GM18907 (cell line): Measurements from ENCODE around the gene LHX2.

Source experiments
- ATAC-seq: cut with Tn5 transposase; IDR thresholded peaks from one replicate; pipeline ENCODE4 v1.9.1; 2021; ENCODE audit warnings: mild to moderate bottlenecking, moderate library complexity; ENCODE audit not compliant: unreplicated experiment

Gene LHX2

DNA sequence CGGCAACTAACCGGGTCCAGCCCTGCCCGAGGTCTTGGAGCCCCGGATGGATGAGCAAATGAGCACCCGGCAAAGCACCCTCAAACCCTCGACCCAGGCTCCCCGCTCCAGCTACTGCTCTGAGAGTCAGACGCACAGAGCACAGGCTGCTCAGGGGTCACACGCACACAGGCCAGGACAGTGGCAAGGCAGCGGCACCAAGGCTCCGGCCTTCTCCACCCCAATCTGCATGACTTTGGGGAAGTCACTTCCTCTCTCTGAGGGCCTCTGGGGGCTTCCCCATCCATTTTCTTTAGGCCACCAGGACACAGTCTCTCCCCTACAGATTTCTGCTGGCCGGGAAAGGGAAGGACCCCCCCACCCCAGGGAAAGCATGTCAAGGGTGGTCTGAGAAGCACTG, 18.0 kb downstream of the LHX2 start:
- ATAC-seq: no peak

DNA sequence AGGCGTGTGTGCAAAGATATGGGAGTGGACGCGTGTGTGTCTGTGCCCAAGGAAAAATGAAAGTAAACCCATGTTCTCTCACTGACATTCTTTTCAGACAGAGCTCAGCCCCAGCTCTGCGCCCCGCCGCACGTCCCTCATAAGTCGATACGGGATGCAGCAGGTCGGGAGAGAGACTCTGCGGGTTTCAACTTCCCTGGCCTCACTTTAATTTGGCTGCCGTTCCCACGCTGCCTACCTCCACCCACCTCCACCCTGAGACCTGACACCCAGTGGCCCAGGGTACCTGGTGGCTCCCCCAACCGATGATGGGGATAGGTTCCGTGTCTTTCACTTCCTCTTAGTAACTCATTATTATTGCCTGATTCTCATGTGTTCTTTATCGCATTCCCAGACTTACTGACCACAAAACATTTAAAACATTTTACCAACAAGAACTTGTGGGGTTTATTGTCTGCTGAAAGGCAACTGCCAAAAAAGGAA, 19.4 kb downstream of the LHX2 start:
- ATAC-seq: no peak

DNA sequence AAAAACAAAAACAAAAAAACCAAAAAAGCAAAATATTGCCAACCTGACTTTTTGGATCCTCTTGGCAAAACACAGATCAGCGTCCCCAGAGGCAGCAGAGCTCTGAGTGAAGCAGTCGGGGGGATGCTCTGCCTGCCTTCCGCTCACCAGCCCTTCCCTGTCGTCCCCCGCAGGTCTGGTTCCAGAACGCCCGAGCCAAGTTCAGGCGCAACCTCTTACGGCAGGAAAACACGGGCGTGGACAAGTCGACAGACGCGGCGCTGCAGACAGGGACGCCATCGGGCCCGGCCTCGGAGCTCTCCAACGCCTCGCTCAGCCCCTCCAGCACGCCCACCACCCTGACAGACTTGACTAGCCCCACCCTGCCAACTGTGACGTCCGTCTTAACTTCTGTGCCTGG, 20.7 kb downstream of the LHX2 start:
- ATAC-seq: no peak

DNA sequence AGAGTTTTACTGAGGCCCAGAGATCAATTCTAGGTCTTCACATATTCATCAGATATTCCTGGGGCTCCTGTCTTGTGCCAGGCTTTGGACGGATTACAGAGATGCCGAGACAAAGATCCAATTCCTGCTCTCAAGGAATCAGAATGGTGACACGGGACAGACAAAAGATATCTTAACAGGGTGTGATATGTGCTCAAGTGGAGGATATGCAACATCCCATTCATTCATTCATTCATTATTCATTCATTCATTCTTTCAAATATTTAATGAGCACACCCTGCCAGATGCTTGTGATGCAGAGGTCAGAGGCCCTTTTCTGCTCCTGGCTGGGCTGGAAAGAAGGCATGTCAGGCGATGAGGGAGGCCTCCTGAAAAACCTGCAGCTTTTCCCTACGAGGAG, 21.8 kb downstream of the LHX2 start:
- no peak for ATAC-seq

DNA sequence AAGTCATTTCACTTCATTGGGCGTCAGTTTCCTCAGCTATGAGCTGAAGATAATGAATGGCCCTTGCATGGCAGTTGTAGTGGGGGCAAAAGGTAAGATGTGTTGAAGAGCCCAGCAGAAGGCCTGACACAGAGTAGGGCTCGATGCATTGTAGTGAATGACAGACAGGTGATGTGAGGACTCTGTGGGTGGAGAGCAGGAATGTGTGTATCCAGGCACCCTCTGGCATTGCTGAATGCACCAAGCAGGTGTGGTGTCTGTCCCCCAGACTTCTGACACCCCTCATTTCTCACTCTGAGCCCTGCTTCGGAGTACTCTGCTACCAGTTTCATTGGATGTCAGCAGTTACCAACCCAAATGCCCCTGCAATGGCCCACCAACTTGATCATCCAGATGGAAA, 22.4 kb downstream of the LHX2 start:
- no peak for ATAC-seq

- ATAC-seq: no peak
Measured at GRCh38 chr9:124035001-124035650, 23.6 kb downstream of the LHX2 start.

- no peak for ATAC-seq
Measured at GRCh38 chr9:124036578-124036977, 25.0 kb downstream of the LHX2 start.

GRCh38 chr9:124037790-124038189, 26.2 kb downstream of the LHX2 start:
- no peak for ATAC-seq

- ATAC-seq: no peak
Measured at GRCh38 chr9:124038239-124038638, 26.7 kb downstream of the LHX2 start.

DNA sequence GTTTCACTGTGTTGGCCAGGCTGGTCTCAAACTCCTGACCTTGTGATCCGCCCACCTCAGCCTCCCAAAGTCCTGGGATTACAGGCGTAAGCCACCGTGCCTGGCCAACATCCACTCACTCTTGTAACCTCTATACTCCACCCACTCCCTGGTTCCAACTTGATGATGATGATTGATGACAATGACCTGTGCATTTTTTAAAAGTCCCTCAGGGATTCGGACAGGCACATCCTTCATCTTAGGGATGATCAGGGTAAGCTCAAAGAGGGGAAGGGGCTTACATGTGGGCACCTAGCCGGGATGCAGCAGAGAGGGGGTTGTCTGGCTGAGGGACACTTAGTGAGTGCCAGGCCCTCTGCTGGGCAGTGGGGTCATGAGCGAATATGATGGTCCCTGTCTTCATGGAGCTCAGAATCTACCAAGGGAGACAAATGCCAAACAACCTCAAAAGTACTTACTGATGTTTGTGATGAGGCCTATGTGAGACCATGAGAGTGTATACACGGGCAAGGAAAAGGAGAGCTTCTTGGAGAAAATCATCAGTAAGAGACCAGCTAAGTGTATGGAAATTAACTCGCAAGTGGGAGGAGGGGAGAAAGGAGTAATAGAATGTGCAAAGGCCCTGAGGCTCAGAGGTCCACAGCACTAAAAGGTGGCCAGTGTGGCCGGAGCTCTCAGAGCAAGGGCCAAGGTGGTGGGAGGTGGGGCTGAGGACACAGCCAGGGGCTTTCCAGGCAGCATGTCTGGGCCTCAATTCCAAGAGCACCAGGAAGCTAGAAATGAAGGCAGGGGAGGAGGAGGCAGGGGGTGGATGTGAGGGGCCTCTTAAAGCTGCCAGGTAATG, 27.4 kb downstream of the LHX2 start:
- no peak for ATAC-seq

GRCh38 chr9:124040186-124040931, 28.8 kb downstream of the LHX2 start:
- ATAC-seq: no peak

DNA sequence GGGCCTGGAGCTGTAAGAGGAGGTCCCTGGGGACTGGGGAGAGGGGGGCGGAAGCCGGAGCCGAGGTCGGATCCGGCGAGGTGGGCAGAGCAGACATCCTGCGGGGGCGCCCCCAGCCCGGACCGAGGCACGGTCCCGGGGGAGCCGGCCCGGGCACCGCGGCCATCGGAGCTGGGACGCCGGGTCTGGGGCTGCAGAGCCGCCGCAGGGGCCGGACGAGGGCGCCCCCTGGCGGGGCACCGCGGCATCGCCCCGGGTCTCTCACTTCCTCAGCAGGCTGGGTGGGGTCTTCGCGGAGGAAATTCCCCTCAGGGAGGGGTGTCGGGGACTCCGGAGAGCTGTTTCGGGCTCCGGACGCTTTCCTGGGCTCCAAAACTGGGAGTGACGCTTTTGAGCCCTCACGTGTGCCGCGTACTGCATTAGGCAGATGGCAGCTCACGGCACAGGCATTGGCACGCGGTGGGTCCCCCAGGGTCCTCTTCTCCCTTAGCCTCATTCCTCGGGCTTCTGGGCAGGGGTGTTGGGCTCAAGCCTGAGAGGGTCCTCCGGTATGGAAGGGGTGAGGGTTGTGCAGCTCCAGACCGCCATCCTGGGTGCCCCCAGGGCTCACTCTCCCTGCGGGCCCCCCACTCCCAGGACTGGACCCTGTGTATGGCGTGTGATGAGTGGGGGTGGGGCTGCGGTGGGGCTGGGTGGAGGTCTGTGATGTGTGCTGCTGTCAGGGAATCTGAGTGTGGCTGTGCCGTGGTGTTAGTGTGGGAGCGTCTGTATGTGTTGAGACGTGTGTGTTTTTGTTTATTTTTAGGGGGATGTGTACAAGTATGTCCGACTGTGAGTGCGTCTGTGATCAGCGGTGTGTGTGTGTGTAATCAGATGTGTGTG, 29.6 kb downstream of the LHX2 start:
- ATAC-seq: no peak

DNA sequence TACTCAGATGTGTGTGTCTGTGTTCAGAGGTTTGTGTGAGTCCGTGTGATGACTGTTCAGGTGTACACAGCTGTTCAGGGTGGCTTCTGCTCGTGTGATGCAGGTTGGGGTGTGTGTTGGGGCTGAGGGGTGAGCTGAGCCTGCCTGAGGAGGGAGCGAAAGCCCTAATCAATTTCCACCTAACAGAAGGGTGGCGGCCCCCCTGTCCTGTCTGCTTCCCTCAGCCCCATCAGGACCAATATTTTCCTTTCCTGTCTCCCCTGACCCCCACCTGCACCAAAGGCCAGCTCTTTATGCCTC, 30.2 kb downstream of the LHX2 start:
- ATAC-seq: no peak

GRCh38 chr9:124042201-124042721, 30.7 kb downstream of the LHX2 start:
- ATAC-seq: no peak

DNA sequence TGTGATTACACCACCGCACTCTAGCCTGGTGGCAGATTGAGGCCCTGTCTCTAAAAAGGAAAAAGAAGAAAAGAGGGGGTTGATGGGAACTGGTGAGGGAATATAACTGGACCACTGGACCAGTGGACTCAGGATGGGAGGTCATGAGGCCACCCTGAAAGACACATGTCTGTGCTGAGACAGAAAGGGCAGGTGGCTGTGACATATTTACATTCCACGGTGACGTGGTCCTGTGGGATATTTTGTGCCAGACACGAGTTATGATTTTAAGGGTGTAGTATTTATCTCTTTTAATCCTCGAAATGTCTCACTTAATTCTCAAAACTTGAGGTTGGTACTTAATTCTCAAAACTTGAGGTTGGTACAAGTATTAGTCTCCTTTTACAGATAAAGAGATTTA, 32.9 kb downstream of the LHX2 start:
- ATAC-seq: no peak

DNA sequence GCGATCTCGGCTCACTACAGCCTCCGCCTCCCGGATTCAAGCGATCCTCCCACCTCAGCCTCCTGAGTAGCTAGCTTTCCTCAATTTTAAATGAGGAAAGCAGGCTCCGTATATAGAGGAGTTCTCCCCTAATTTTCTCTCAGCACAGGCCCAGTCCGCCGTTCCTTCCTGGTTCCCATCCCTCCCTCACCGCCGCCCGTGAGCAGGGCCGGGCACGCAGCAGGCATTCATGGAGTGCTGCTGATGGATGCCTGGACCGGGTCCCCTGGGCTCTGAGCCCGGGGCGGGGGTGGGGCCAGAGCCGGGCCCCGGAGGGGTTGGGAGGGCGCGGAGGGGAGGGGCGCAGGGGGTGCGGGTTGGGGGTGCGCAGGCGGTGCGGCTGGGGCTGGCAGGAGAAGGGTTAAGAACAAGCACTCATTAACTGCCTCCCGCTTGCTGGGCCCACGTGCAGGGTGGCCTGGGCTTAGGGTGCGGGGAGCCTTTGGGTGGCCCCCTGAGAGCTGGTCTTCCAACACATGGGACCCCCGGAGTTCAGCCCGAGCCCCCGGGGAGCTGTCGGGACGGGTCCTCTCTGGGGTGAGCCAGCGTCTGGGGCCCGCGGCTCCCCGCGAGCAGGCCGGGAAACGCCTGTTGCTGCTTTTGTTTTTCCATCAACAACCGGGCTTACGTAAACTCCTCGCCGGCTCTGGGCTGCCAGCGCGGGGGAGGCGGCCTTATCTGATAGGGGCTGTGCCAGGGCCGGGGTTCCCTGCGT, 33.7 kb downstream of the LHX2 start:
- ATAC-seq: no peak

GRCh38 chr9:124045830-124046177, 34.2 kb downstream of the LHX2 start:
- ATAC-seq: no peak

GRCh38 chr9:124046189-124046588, 34.6 kb downstream of the LHX2 start:
- ATAC-seq: no peak

- ATAC-seq: no peak
Measured at GRCh38 chr9:124047251-124047672, 35.7 kb downstream of the LHX2 start.

DNA sequence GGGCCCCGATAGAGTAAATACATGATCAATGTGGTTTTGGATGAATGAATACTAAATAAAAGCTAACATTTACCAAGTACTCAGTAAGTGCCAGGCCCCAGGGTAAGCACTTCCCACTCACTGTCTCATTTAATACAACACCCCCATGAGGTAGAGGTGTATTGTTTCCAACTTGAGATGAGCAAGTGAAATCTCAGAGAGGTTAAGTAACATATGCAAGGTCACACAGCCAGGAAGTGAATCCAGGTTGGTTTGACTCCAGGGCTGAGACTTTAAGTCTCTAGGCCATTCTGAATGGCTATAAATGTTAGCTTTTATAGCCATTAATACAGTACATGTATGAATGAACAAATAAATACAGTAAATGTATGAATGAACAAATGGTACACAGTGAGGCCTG, 39.4 kb downstream of the LHX2 start:
- ATAC-seq: no peak
